Activated CD4-positive, alpha-beta T cell treated with anti-CD3 and anti-CD28 coated beads for 1 hour (primary cell): Measurements from ENCODE around the gene AZU1.
"Not testable (repeated sequence)": the region's sequence is repeated elsewhere in the genome, so short reads cannot be mapped to it uniquely, and the experiment has no call there.

ENCODE experiments used
- DNase-seq: peaks from one replicate; pipeline ENCODE4 v3.0.0-alpha.2; 2020

AZU1 gene

GRCh38 chr19:810883-811489, 16.7 kb upstream of the AZU1 start:
- no peak for DNase-seq

GRCh38 chr19:811506-812048, 16.1 kb upstream of the AZU1 start:
- DNase-seq = no peak

- DNase-seq = no peak
Observed at GRCh38 chr19:812049-812746, 15.4 kb upstream of the AZU1 start.

GRCh38 chr19:812747-813218, 14.9 kb upstream of the AZU1 start:
- no peak for DNase-seq

GRCh38 chr19:813219-814151, 14.2 kb upstream of the AZU1 start:
- DNase-seq = no peak

- DNase-seq = no peak
Observed at GRCh38 chr19:814152-815078, 13.2 kb upstream of the AZU1 start.

- no peak for DNase-seq
Observed at GRCh38 chr19:815079-815774, 12.4 kb upstream of the AZU1 start.

GRCh38 chr19:815775-816499, 11.7 kb upstream of the AZU1 start:
- no peak for DNase-seq

- DNase-seq = no peak
Observed at GRCh38 chr19:816500-816857, 11.2 kb upstream of the AZU1 start.

GRCh38 chr19:820212-820611, 7.4 kb upstream of the AZU1 start:
- not testable (repeated sequence) for DNase-seq

GRCh38 chr19:821231-821824, 6.3 kb upstream of the AZU1 start:
- no peak for DNase-seq

GRCh38 chr19:821825-822503, 5.7 kb upstream of the AZU1 start, which contains the start of gene PLPPR3:
Gene PLPPR3, minus strand, starts transcription at chr19:821955. Its CDS starts 396 bp downstream, at chr19:821559.
- DNase-seq = no peak

- DNase-seq = no peak
Observed at GRCh38 chr19:823565-824121, 4.0 kb upstream of the AZU1 start.

- DNase-seq = no peak
Observed at GRCh38 chr19:824885-825284, 2.8 kb upstream of the AZU1 start.

GRCh38 chr19:825897-826644, 1.6 kb upstream of the AZU1 start:
- DNase-seq = no peak

- DNase-seq = no peak
Observed at GRCh38 chr19:827314-827709, 325 bp upstream of the AZU1 start.

- DNase-seq = no peak
Observed at GRCh38 chr19:829129-829758, 1.6 kb downstream of the AZU1 start.
